ENCODE results near the gene BLID. TPM values are rescaled to one million over a fixed set of nuclear protein-coding genes. Genes with fewer than 3 reads are reported as not detected.

The BLID gene
- total RNA-seq, 1 experiment from 2014 or later, result not detected

GRCh38 chr11:122146475-122146874, 30.5 kb upstream of the BLID start:
- H3T11ph ChIP-seq (ENCODE audit: low read length), result no peak overlapping the region
- H3K9me3 Mint-ChIP-seq, result no peaks in the 10 kb centered on the region
- H3K14ac ChIP-seq (ENCODE audit: insufficient read depth, low read length), result no peak overlapping the region
- H4K91ac ChIP-seq (ENCODE audit: insufficient read length, low read depth, low read length), result no peak overlapping the region
- no peak overlapping the region for H3K9ac ChIP-seq (ENCODE audit: extremely low read depth, insufficient read length, low read length)
- peaks cover 5% of the 10 kb centered on the region; the same call in 1 of the 2 replicates for H3K27me3 ChIP-seq (ENCODE audit: insufficient read depth, low read length)
- no peak overlapping the region for H3K27ac ChIP-seq (ENCODE audit: insufficient read length, low read depth, low read length)
- no peak overlapping the region for H3K18ac ChIP-seq (ENCODE audit: insufficient read length, low read depth, low read length)
- H2BK12ac ChIP-seq (ENCODE audit: insufficient read length, low read depth, low read length), result no peak overlapping the region
- H3K4me1 ChIP-seq (ENCODE audit: insufficient read depth, low read length), result no peaks in the 10 kb centered on the region
- no peaks in the 10 kb centered on the region for H3K9me3 ChIP-seq (ENCODE audit: control insufficient read depth, low read depth, low read length)
- no peak overlapping the region for H3K56ac ChIP-seq (ENCODE audit: insufficient read length, low read depth, low read length)
- no peak overlapping the region for H3K23ac ChIP-seq (ENCODE audit: insufficient read length, low read depth, low read length)
- H3K4me1 Mint-ChIP-seq, result peaks cover 2 to 8% of the 10 kb centered on the region in 2 experiments
- no peaks in the 10 kb centered on the region for H3K36me3 Mint-ChIP-seq (ENCODE audit: insufficient read depth in 1 of 3, low read depth in 3 of 3)
- no peak overlapping the region for H2BK20ac ChIP-seq (ENCODE audit: low read depth, low read length, poor library complexity, severe bottlenecking)
- DNase-seq, result no peak
- no peak overlapping the region for H3K4ac ChIP-seq (ENCODE audit: low read depth, low read length)
- H3K79me1 ChIP-seq (ENCODE audit: insufficient read depth, low read depth, low read length, poor library complexity, severe bottlenecking), result no peaks in the 10 kb centered on the region
- H3K79me2 ChIP-seq (ENCODE audit: insufficient read depth, low read length), result no peaks in the 10 kb centered on the region
- H2BK15ac ChIP-seq (ENCODE audit: low read depth, low read length), result no peak overlapping the region
- no peak overlapping the region for H4K5ac ChIP-seq (ENCODE audit: insufficient read length, low read depth, low read length)
- no peak overlapping the region for H3K4me3 Mint-ChIP-seq
- H2AK5ac ChIP-seq (ENCODE audit: insufficient read length, low read length), result no peak overlapping the region
- H4K8ac ChIP-seq (replicated peaks; ENCODE audit: insufficient read length, low read depth, low read length), result no peak overlapping the region
- WGBS (ENCODE audit: extremely low coverage, insufficient read length, low lambda C conversion rate), result no CpG with 5 or more reads among the region's 2 CpGs
- no peaks in the 10 kb centered on the region for H4K20me1 ChIP-seq (ENCODE audit: control insufficient read depth, insufficient read depth, insufficient read length)
- H2BK5ac ChIP-seq (ENCODE audit: insufficient read length, low read length), result no peak overlapping the region
- no peak for TF ChIP-seq CTCF (conservative IDR thresholded peaks at IDR 0.05)
- no peaks in the 10 kb centered on the region for H3K23me2 ChIP-seq (ENCODE audit: insufficient read length, low read depth, low read length, poor library complexity, severe bottlenecking)
- no peak overlapping the region for H3K4me2 ChIP-seq (ENCODE audit: insufficient read depth, insufficient read length, low read length)
- H2BK120ac ChIP-seq (ENCODE audit: low read depth, low read length, poor library complexity, severe bottlenecking), result no peak overlapping the region
- no peak overlapping the region for H3K27ac Mint-ChIP-seq
- H2AFZ ChIP-seq (ENCODE audit: low read length), result no peak overlapping the region
- peaks cover 50% of the 10 kb centered on the region for H3K27me3 Mint-ChIP-seq (ENCODE audit: low read depth)
